CD8-positive, alpha-beta T cell (primary cell): ENCODE data around the gene ACADM. TPM values are rescaled to one million over a fixed set of nuclear protein-coding genes. Genes with fewer than 3 reads are reported as not detected.

Experiments used
- total RNA-seq, 46 experiments: library from RNA in 2 of 46; stranded (reverse) in 2 of 46; gene quantifications; one replicate each; pipeline ENCODE4 v1.2.3 and lab custom pipeline; 2021 to 2026

ACADM gene
- total RNA-seq, 2 experiments from 2014 or later = 5.8 to 6.0 TPM

Other genes starting within 250 kb of the ACADM start
- gene SLC44A5, start 113.6 kb upstream of the ACADM start, total RNA-seq = under 1 TPM; 0.17 to 0.76 TPM
- 100 to 1,000 TPM; 186 to 193 TPM for gene RABGGTB, start 61.5 kb downstream of the ACADM start, total RNA-seq
- under 1 TPM in 1 of 2 experiments, not detected in 1; 0.08 TPM for gene MSH4, start 72.2 kb downstream of the ACADM start, total RNA-seq
- gene ASB17, start 207.7 kb downstream of the ACADM start, total RNA-seq = not detected